T-helper 1 cell (primary cell): ENCODE data around the gene HIVEP3.
A peak's percentile ranks its signal among the peaks of the same experiment; 100 is the strongest.

Experiments used
- DNase-seq, 5 donors: peaks; one replicate each; pipeline ENCODE4 v3.0.0-alpha.2; 2012 to 2020

HIVEP3 gene

DNA sequence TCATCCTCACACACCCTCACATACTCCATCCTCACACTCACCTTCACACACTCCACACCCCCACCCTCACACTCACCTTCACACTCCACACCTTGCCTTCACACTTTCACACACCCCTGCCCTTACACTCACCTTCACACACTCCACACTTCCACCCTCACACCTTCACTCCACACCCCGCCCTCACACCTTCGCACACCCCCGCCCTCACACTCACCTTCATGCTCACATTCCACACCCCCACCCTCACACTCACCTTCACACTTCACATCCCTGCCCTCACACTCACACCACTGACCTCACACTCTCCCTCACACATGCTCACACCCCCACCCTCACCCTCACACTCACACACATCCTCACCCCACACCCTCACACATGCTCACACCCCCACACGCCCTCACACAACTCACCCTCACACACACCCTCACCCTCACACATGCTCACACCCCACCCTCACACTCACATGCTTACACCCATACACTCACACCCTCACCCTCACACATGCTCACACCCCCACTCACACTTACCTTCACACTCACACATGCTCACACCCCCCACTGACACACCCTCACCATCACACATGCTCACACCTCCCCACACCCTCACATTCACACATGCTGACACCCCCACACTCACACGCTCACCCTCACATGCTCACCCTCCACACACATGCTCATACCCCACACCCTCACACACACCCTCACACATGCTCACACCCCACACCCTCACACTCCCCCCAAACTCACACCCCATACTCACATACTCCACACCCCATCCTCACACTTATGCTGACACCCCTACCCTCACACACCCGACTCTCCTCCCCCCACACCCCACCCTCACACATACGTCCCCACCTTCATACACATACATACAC, 389.8 kb downstream of the HIVEP3 start:
- peak in 1 of 5 donors; percentile 8 for DNase-seq

DNA sequence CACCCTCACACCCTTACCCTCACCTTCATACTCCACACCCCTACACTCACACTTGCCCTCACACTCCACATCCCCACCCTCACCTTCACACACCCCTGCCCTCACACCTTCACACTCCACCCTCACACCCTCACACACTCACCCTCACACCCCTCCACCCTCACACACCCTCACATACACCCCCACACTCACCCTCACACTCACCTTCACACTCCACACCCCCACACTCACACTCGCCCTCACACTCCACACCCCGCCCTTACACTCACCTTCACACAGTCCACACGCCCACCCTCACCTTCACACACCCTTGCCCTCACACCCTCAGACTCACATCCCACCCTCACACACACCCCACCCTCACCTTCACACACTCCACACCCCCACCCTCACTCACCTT, 390.6 kb downstream of the HIVEP3 start:
- peak in 1 of 5 donors; percentile 4 for DNase-seq

DNA sequence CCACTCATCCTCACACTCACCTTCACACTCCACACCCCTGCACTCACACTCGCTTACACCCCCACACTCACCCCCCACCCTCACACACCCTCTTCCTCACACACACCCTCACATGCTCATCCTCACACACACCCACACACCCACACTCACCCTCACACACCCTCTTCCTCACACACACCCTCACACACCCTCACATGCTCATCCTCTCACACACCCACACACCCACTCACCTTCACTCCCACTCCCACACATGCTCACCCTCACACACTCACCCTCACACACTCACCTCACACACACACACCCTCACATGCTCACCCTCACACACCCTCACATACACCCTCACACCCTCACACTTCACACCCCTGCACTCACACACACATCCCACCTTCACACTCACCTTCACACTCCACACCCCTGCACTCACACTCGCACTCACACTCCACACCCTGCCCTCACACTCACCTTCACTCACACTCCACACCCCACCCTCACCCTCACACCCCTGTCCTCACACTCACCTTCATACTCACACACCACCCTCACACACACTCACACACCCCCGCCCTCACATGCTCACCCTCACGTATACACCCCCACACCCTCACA, 391.7 kb downstream of the HIVEP3 start:
- DNase-seq: no peak

GRCh38 chr1:41525891-41526587, 392.7 kb downstream of the HIVEP3 start:
- no peak for DNase-seq

DNA sequence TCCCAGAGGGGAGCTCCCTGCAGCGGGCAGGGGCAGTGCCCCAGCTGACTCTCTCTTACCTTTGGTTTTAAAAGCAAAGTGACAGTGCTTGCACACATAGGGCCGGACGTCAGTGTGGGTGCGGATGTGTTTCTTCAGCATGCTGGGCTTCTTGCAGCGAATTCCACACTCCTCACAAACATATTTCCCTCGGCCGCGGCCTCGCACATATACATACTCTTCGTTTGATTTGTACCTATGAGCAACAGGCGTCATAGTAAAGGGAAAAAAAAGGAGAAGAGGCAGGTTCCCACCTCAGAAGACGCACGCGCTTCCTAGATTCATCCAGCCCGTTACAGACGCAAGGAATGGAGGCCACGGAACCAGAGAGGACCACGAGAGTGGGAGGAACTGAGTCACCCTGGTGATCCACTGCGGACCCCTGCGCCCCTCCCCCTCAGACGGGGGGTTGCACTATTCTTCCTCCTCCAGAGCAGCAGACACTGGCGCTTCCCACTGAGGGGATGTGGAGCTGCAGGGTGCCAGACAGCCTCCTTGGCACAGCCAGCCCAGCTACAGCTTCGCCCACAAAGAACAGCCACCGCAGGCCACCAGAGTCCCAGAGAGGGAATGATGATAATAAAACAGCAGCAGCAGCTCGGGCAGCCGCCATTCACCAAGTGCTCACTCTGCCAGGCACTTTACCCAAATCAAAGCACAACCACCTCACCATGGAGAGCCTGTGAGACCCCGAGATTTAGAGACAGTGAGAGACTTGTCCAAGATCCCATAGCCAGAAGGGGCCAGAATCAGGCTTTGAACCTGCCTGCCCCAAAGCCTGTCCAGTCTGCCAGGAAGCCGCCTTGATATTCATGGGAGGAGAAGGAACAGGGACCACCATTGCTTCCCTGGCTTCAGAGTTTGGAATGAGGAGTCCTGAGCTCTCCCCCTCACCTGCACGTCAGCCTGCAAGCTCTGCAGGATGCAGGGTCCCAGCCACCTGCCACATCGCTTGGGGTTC, 393.7 kb downstream of the HIVEP3 start:
- DNase-seq: no peak

DNA sequence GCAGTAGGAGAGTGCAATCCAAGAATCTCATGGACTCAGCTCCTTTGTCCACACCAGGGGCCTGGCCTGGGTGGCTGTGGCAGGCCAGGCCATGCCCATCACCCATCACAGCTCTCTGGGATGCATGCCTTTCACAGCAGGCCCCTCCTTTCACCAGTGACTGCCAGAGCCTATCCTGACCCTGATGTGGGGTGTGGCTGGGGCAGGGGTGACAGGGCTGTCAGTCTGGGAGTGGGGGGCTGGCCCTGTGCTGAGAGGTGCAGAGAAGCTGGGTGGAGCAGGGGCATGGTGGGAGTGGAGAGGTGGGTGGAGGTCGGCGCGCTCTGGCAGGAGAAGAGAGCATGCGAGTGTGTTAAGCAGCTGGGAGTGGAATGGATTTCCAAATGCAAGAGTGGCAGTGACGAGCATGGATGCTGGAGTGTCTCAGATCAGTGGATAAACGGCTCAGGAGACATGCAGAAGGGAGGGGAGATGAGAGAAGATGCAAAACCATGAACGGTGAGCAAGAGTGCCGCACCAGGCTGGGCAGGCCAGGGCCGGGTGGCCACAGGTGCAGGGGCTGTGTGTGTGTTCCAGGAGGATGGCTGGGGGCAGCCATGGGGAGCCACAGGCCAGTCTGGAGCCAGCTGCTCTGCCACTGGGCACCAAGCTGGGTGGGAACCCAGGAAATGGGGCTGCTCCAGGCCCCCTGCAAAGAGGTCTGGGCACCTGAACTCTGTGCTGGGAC, 394.6 kb downstream of the HIVEP3 start:
- DNase-seq: no peak

- no peak for DNase-seq
Measured at GRCh38 chr1:41523071-41523470, 395.7 kb downstream of the HIVEP3 start.

- no peak for DNase-seq
Measured at GRCh38 chr1:41521766-41522165, 397.0 kb downstream of the HIVEP3 start.

DNA sequence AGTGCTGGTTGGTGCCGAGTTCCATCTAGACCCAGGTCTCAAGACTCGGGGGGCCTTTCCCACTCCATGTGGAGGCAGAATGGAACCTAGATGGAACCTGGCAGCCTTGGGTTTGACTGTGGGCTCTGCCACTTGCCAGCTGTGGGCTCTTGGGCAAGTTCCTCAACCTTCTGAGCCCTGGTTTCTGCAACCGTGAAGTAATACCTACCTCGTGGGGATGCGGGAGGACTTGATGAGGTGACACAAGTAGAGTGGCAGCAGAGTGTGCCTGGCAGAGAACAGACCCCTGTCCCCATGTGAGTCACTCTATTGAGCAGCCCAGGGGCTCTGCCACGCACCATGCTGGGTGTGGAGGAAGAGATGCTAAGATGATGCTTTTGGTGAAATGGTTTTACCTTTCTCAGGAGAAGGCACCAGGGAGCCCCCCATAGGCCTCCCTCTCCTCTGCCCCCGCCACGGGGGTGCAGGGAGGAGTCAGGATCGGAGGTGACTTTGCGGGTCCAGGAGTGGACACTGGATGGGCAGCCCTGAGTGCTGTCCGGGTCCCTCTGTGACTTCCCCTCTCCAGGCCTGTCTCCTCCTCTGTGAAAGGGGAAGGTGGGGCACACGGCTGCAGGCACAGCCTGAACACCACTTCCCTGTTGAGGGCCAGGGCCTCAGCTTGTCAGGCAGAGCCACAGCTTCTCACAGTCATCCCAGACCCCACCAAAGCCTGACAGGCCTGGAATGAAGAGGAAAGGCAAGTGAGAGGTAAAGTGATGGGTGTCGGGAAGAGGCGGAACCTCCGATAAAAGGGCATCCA, 397.6 kb downstream of the HIVEP3 start:
- no peak for DNase-seq

- no peak for DNase-seq
Measured at GRCh38 chr1:41519667-41520066, 399.1 kb downstream of the HIVEP3 start.

- no peak for DNase-seq
Measured at GRCh38 chr1:41518471-41518870, 400.3 kb downstream of the HIVEP3 start.

GRCh38 chr1:41517062-41517438, 401.7 kb downstream of the HIVEP3 start:
- no peak for DNase-seq

- DNase-seq: peak in 4 of 5 donors; percentile 27 to 52 (median 30)
Measured at GRCh38 chr1:41516168-41517061, 402.3 kb downstream of the HIVEP3 start.

GRCh38 chr1:41515778-41516167, 402.9 kb downstream of the HIVEP3 start:
- no peak for DNase-seq

DNA sequence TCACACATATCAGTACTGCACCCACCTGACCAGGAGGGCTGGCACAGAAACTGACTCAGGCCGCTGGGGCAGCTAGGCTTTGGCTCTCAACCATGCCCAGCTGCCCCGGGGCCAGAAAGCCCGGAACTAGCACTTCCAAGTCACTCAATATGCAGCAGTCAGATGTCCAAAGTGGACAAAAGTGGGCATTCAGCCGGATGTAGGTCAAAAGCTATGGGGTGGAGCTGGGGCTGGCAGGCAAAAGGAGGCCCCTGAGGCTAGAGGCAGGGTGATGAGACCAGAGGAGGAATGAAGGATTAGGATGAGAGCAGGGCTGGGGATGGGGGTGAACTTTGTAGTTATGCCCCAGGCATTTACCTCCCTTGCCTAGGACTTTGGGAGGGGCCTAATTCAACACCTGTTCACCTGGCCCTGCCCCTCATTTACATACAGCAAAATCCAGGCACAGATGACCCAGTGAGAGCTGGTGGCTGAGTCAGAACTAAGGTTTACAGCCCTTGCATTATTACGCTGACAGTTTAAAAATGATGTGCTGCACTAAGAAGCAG, 403.5 kb downstream of the HIVEP3 start:
- DNase-seq: no peak

GRCh38 chr1:41514381-41514780, 404.3 kb downstream of the HIVEP3 start:
- DNase-seq: no peak

DNA sequence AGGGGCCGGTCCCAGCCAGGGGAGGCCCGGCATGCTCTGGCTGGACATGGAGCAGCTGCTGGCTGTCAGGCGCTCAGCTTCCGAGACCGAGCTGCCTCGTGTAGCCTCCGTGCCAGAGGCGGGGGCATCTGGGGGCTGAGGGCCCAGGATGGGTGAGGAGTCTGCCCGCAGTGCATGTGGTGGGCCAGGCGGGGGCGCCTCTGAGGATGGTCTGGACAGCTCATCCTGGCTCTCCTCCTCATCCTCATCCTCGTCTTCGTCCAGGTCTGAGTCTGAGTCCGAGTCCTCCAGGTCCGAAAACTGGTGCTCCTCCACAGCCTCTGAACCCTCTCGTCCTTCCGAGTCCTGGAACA, 405.4 kb downstream of the HIVEP3 start:
- DNase-seq: no peak

DNA sequence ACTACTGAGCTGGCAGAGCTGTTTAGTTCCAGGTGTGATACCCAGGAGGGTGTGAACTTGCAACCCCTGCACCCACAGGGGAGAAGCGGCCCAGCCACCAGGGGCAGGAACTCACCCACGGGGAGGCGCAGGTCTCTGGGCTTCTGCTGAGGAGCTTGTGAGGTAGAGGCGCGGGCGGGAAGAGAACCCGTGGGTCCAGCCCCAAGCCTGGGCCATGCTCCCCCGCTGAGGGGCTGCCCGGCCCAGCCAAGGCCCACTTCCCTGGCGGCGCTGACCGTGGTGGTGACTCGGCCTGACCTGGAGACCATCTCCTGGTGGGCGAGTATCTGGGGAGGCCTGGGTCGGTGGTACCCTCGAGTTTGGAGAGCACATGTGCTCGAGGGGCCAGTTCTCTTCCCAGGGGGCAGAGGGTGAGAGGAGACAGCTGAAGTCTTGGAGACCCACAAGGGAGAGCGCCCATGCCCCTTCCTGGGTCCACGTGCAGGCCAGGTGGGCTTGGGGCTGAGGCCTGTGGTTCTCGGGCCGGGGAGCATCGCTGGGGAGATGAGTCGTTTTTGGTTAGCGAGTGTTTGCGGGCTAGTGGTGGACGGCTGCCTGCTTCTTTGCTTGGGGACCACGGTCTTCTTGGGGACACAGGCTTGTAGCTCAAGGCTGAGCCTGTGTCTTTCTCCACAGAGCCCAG, 405.9 kb downstream of the HIVEP3 start:
- DNase-seq: no peak

- no peak for DNase-seq
Measured at GRCh38 chr1:41511239-41511540, 407.5 kb downstream of the HIVEP3 start.
